GM19351 (cell line): ENCODE measurements around the gene BASP1.
"Not testable (repeated sequence)": the region's sequence is repeated elsewhere in the genome, so short reads cannot be mapped to it uniquely, and the experiment has no call there.

Experiments used
- ATAC-seq: cut with Tn5 transposase; IDR thresholded peaks from one replicate; pipeline ENCODE4 v1.9.1; 2021; ENCODE audit warnings: mild to moderate bottlenecking, moderate library complexity; ENCODE audit not compliant: unreplicated experiment

BASP1 gene

DNA sequence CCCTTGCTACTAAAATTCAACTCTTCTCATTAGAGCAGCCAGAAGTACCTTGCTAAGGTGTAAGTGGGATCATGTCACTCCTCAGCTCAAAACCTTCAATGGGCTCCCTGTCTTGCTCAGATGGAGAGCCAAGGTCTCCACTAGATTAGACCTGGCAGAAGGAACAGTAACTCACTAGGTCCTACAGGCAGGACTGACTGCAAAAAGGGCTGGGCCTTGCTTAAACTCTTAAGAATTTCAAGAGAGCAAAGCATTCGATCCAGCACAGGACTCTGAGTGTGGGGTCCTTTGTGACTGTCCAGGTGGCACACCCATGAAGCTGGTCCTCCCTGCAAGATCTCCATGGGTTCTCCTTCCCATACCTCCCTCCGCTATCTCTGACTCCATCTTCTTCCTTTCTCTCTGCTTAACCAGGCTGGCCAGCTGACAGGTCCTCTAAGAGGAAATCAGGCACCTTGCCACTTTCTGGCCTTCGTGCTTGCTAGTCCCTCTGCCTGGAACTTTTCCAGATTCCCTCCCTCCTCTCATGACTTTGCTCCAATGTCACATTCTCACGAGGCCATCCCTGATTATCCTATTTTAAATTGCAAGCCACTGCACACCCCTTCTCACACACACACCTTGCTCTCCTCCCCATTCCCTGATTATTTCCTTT, 70.2 kb downstream of the BASP1 start:
- no peak for ATAC-seq

GRCh38 chr5:17288570-17288969, 71.1 kb downstream of the BASP1 start:
- no peak for ATAC-seq

DNA sequence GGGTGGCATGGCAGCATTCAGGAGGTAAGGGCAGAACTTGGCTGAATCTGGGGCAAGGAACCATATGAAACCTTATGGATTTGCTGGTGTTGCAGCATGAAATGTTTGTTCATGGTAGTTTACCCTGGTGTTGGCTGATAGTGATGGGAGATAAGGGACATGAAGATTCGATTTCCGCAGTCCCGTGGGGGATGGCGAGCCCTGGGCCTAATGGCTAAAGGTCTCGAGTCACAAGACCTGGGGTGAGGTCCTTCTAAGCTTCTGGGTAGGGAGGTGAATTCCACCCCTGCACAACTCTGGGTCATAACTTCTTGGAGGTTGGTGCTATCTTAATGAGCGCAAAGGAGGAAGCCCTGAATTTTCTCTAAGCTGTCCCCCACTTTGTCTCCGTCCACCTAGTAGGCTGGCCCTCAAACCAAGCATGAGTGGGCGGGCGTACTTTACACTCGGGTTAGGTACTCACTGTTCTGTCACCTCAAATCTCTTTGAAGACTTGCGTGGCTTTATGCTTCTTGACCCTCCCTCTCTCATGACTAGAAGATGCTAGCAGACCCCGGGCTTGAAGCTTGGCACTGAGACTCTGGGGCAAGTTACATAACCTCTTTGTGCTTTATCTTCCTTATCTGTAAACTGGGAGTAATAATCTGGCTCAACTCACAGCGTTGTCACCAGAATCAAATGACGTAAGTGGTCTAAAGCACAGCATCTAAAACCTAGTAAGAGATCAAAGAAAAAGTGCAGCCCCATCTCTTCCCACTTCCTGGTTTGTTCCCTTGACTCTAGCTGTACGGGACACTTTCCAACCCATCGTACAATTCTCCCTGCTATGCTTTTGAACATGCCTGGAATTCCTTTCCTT, 72.5 kb downstream of the BASP1 start:
- ATAC-seq, result no peak

- no peak for ATAC-seq
These were observed 73.1 kb downstream of the BASP1 start for GRCh38 chr5:17290540-17290974.

GRCh38 chr5:17292434-17293015, 75.1 kb downstream of the BASP1 start:
- no peak for ATAC-seq

DNA sequence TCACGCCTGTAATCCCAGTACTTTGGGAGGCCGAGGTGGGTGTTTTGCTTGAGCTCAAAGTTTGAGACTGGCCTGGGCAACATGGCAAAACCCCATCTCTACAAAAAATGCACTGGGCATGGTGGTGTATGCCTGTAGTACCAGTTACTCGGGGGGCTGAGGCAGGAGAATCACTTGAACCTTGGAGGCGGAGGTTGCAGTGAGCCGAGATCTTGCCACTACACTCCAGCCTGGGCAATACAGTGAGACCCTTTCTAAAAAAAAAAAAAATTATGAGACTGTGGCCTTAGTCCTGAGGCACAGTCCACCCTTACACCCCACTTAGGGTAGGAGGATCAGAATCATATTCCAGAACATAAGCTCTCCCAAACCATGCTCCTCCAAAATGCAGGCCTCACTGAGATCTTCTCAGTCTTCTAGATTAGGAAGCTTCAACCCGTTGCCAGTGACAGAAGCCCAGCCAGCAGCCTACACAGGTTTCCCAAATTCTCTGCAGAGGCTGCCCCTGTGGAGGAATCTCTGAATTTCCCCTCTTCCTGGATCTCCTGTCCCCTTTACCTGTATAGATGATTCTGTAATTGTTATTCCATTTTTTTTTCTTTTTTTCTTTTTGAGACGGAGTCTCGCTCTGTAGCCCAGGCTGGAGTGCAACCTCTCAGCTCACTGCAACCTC, 77.3 kb downstream of the BASP1 start:
- no peak for ATAC-seq

- no peak for ATAC-seq
These were observed 78.2 kb downstream of the BASP1 start for GRCh38 chr5:17295671-17296070.

GRCh38 chr5:17302106-17302505, 84.7 kb downstream of the BASP1 start:
- ATAC-seq, result peak; percentile 56

GRCh38 chr5:17302604-17303003, 85.2 kb downstream of the BASP1 start:
- ATAC-seq, result no peak

GRCh38 chr5:17304282-17304681, 86.9 kb downstream of the BASP1 start:
- no peak for ATAC-seq

- no peak for ATAC-seq
These were observed 87.6 kb downstream of the BASP1 start for GRCh38 chr5:17305017-17305416.

DNA sequence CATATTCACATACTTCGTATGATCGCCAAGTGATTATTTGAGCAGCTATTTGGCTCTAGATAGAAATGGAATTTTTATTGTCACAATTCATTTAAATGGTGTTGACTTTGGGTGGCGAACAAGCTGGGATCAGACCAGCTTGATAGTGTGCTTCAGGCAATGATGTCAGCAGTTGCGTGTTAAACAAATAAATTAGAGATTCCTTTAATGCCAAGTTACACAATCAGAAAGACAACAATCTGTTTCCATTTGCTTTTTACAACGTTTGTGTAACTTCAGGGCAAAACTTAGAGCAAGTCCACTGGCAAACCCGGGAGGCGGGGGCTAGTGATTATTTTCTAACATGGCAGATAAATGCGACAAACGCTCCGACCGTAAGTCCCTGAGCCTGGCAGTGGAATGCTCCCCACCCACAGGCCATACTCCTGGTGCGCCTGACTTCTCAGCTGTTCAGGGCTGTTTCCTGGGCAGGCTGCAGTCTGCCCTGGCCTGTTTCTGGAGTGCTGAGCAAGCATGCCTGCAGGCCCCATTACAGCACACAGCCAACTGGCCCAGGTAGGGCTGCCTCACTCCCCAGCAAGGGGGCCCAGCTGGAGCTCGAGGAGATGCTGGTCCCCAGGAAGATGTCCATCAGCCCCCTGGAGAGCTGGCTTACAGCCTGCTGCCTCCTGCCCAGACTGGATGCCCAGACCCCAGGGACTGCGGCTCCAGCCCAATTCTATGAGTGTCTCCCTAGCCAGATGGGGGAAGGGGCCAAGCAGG, 88.7 kb downstream of the BASP1 start:
- no peak for ATAC-seq

DNA sequence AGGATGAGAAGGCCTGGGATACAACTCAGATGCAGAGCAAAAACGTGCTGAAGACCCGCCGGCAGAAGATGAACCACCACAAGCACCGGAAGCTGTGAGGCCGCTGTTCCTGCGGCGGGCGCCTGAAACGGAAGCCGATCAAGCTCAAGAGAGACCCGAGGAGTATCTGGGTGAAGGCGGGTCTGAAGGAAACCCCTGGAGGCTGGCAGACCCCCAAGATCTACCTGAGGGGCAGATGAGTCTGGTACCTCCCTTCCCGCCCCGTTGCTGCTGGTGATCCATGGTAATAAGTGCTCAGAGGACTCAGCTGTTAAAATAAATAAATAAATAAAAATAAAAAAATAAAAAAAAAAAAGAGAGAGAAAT, 89.3 kb downstream of the BASP1 start:
- ATAC-seq, result no peak

DNA sequence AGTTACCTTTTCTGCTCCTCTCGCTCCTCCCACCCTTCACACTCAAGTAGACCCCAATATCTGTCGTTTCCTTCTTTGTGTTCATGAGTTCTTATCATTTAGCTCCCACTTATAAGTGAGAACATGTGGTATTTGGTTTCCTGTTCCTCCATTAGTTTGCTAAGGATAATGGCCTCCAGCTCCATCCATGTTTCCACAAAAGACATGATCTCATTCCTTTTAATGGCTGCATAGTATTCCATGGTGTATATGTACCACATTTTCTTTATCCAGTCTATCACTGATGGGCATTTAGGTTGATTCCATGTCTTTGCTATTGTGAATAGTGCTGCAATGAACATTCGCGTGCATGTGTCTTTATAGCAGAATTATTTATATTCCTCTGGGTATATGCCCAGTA, 90.0 kb downstream of the BASP1 start:
- ATAC-seq, result not testable (repeated sequence)

GRCh38 chr5:17308326-17309065, 91.1 kb downstream of the BASP1 start:
- no peak for ATAC-seq

DNA sequence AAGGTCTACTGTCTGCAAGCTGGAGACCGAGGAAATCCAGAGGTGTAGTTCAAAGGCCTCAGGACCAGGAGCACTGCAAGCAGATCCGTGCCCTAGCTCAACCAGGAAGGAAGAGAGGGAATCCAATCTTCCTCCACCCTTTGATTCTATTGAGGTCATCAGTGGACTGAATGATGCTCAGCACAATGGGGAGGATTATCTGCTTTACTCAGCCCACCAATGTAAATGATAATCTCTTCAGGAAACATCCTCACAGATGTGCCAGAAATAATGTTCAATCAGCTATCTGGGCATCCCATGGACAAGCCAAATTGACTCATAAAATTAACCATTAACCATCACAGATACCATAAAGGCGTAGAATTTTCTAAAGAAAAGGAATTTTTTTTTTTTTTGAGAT, 92.0 kb downstream of the BASP1 start:
- ATAC-seq, result no peak

DNA sequence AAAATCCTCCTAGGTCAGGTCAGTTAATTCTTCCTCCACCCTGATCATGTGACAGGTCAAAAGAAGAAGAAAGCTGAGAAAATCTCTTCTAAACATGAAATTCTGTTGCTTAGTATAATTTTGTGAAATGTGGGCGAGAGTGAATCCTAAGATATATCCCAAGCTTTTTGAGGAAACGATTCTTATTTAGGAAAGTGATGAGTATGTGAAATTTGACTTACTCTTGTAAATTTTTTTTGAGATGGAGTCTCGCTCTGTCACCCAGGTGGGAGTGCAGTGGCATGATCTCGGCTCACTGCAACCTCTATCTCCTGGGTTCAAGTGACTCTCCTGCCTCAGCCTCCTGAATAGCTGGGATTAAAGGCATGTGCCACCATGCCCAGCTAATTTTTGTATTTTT, 93.1 kb downstream of the BASP1 start:
- not testable (repeated sequence) for ATAC-seq

DNA sequence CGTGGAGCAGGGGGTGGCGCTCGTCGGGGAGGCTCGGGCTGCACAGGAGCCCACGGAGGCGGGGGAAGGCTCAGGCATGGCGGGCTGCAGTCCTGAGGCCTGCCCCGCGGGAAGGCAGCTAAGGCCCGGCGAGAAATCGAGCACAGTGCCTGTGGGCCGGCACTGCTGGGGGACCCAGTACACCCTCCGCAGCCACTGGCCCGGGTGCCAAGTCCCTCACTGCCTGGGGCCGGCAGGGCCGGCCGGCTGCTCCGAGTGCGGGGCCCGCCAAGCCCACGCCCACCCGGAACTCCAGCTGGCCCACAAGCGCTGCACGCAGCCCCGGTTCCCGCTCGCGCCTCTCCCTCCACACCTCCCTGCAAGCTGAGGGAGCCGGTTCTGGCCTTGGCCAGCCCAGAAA, 94.4 kb downstream of the BASP1 start:
- not testable (repeated sequence) for ATAC-seq

GRCh38 chr5:17312358-17312757, 94.9 kb downstream of the BASP1 start:
- ATAC-seq, result no peak

DNA sequence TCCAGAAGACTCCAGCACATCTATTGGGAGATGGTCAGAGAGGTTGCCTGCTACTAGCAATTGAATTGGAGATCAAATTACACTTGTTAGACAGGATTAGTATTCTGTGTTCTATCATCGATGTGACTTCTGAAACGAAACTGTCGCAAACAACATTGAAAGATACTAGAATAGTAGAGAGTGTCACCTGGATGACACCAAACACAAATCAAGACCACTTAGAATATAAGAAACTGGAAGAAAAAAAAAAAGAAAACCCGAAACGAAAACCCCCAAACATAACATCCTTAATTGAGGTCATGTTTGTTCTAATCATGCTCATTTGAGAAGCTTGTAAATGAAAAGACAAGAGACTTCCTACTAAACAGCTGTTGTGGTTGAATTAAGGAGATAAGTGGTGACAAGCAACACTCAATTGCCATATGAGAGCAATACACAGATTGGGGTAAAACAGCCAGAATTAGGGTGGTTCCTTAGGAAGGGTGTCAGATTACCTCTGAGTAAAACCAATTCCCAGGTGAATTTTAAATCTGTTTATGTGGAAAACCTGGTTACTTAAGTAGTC, 97.6 kb downstream of the BASP1 start:
- ATAC-seq, result no peak
